GM19035 (cell line): ENCODE measurements around the gene GTF3C1.
"Not testable (repeated sequence)": the region's sequence is repeated elsewhere in the genome, so short reads cannot be mapped to it uniquely, and the experiment has no call there.

Experiments used
- ATAC-seq: cut with Tn5 transposase; IDR thresholded peaks from one replicate; pipeline ENCODE4 v1.9.1; 2021; ENCODE audit not compliant: unreplicated experiment

Gene GTF3C1

DNA sequence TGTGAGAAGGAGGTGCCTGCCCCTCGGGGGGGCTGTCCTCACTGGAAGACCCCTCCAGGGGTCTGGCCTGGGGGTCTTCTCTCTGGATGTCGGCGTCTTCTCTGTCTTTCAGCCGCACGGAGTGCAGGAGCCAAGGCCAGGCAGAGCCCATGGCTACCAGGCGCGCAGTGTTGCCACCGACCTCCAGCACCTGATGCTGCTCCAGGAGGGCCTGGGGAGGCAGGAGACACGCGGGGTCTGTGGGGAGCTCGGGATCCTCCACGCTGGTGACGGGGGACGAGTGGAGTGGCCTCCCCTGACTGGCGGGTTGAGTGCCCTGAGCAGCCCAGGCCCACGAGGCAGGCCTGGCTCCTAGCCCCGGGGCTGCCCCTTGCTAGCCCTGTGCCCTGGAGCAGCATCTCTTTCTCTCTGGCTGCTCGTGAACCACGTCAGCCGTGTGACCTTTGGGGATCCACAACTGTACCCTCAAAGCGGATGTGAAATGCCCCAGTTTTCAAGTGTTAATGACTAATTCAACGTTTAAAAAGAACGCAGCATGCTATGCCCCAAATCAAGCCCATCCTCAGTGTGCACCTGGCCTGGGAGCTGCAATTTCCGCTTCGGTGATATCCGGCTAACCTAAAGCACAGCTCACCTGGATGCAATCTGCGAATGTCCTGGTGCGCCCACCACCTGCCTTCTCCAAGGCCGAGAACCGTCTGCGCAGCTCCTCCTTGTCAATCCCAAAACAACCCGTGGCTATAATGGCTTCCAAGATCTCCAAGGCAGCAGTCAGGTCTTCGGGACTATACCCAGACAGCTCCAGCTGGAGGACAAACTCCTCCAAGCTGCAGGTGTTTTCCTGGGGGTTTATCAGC, 84.9 kb downstream of the GTF3C1 start:
- no peak for ATAC-seq

DNA sequence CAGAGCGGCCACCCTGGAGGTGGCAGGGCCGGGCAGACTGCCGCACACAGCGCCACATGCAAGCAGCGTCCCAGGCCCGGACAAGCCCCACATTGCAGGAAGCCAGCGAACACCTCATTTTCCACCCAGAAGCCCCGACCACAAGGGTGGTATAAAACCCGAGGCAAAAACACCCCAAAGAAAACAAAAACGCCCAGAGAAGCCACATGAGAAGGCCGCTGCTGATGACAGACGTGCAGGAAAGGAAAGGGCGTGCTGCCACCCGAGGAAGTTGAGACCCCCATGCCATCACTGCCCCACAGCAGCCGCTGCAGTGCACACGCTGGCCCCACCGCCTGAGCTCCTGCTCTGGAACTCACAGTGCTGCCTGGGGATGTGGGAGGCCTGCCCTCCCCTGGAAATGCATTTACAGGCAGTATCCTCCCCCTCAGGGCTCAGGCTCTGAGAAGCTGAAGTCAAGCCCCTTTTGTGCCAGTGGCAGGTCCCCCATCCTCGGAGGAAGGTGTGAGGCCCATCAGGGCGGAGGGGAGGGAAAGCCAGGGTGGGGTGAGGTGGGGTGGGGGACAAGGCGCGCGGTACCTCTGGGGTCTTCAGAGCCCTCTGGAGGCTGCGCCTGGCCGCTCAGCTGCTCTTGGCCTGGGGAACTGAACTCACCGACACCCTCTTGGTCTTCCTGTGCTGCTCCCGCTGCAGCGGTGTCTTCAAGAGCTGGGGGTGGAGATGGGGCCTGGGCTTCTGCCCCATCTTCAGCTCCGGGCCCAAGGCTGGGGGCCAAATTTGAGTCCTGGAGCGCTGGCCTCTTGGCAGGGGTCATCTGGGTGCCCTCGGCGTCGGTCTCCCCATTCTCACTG, 85.7 kb downstream of the GTF3C1 start:
- ATAC-seq: no peak

DNA sequence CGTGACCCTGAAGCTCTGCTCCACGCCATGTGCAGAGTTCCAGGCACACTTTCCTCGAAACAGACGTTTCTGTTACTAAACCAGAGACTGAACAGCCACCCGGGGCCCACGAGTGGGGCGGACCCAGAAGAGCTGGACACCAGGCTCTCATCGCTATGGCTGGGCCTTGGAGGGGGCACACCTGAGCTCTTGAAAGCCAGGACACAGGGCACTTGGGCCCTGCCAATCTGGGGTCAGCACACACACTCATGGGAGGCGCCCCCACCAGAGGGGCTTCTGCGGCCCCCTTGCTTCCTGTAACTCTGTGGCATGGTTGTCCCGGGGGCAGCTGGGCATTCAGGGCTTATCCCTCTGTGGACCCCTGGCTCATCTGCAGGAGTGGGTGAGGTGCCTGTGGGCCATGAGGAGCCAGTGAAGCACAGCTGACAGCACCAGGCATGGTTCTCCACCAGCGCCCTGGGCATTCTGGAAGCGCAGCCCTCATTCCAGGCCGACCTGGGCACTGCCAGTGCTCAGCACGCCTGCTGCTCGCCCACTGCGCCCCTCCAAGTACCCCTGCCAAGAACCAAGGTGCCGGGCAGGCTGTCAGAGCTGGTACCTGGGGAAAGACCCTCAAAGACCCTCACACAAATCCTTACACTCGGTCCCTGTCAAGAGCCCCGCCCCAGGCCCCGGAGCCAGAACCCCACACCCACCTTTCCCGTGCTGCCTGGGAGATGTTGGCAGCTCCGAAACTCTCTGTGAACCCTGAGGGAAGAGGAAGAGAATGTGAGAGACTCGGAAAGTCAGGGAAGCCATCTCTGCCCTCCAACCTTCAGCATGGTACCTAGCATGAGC, 86.6 kb downstream of the GTF3C1 start:
- no peak for ATAC-seq

DNA sequence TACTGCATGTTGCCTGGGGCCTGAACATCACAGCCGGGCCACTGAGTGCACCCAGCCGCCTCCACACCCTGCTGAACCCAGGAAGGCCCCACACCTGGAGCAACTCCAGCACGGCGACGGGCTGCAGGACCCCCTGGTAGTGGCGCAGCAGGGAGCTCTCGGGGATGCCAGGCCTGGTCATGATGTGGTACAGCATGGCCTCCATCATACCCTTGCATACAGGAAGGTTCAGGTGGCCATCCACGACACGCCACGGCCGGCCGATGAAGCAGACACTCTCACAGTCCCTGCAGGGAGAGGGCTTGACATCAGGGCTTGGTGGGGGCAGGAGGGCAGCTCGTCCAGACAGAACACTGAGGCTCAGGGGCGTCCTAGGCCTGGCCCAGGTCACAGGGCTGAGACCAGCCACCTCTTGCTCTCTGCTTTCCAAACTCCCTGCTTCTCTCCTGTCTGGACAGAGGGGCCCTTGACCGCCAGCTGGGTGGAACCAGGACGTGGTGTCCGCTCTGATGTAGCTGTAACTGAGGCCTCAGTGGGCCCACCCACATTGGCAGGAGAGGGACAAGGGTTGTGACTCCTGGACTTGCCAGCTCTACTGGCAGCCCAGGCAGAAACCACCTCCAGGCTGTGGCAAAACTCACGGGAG, 87.4 kb downstream of the GTF3C1 start:
- ATAC-seq: no peak

DNA sequence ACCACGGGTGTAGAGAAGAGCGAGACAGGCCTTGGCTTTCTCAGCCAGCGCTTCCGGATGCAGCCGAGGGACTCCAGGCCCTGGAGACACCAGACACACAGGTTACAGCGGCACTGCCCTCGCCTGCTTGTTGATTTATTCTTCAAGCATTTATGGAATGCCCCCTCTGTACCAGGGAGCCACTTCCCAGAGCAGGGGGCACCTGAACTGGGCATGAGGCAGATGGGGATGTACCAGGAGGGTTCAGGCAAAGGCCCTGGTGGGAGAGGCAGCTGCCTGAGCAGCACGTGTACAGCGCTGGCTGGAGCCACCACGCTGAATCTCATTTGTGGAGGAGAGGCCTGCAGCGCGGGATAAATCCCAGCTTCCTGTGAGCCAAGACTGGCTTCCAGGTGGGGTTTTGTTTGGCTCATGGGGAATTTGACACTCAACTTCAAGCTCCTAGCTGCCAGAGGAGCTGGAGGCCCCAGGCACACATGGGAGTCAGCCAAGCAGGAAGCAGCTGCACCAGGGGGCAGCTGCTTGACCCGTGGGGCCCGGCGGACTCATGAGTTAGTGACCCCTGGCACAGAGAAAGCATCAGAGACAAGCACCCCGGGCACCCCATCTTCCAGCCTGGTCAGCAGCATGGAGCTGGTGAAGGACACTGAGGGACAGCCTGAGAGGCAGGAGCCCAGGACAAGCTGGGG, 88.1 kb downstream of the GTF3C1 start:
- no peak for ATAC-seq

DNA sequence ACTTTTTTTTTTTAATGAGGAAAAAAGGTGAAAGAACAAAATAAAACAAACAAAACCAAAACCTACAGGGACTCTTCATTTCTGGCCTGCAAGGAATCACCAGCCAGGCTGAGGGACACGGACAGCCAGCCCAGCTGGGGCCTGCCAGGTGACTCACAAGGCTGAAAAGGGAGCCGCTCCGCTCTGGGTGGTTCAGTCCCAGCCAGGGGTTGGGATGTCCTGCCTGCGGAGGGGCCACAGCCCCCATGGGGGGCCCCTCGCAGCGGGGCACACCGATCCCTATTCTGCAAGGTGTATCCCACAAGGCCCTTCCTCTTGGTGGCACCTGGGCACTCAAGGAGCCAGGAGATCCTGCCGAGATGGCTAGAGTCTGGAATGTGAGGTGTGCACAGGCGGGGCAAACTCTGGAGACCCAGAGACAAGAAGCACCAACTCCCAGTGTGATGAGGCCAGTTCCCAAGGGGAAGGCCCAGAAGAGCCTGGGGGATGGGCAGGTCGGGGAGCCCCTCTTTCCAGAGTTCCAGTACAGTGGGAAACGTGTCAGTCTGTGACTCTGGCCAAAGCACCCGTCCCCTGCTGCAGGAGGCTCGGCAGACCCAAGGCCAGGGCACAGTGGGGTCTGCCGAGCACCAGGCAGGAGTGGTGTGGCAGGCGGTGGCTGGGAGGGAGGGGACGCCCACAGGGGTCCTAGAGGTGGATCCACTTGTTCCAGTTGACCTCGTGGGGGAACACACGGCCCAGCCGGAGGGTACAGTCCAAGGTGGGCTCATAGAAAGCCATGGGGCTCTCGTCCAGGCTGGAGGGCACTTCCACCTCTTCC, 88.8 kb downstream of the GTF3C1 start:
- ATAC-seq: no peak

DNA sequence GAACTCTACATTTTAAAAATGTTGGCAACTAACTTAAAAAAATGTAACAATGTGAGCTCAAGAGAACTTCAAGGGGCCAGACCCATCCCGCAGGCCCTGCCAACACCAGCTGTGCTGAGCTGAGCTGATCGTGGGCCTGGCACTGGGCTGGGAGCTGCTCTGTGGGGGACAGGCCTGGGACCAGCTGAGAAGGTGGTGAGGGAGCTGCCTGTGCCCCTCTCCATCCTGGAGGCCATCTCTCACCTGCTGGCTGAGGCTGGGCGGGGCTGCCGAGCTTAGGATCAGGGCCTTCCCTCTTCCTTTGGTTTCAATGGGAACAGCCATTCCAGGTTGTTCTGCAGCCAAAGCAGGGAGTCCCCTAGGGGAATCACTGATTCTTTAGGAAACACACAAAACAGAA, 89.5 kb downstream of the GTF3C1 start:
- no peak for ATAC-seq

DNA sequence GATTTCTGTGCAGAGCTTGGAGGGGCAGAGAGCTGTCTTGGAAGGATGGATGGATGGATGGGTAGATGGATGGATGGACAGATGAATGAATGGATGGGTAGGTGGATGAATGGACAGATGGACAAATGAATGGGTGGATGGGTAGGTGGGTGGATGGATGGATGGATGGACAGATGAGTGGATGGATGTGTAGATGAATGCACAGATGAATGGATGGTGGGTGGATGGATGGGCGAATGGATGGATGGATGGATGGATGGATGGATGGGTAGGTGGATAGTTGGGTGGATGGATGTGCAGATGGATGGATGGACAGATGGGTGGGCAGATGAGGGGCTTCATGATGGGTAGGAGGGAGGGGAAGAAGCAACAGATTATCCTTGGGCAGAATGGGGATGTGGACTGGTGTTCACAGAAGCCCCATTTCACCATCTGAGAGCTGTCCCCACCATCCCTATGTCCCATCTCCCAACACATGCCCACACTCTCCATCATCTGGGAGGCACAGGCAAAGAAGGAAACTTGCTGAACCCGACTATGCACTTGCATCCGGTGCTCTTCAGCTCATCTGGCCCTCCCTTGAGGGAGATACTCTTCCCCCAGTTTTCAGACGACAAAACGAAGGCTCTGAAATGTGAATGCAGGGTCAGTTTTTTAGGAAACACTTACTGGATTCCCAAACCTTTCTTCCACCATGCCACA, 90.6 kb downstream of the GTF3C1 start:
- no peak for ATAC-seq

DNA sequence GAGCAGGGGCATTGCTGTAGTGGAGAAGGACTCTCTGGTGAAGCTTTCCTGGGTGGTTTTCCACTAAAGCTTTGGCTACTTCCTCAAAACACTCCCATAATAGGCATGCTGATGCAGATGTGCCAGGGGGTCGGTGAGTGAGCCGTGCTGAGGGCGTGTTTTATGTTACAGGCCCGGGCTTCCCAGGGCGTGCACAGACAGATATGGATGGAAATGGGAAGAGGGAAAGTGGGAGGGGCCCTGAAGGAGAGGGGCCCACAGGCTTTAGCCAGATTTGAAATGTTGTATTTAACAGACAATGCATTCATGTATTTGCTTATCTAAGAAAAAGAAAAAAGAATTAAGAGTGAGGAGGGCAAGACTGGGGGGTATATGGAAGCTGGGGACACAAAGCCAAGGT, 91.5 kb downstream of the GTF3C1 start:
- ATAC-seq: no peak

DNA sequence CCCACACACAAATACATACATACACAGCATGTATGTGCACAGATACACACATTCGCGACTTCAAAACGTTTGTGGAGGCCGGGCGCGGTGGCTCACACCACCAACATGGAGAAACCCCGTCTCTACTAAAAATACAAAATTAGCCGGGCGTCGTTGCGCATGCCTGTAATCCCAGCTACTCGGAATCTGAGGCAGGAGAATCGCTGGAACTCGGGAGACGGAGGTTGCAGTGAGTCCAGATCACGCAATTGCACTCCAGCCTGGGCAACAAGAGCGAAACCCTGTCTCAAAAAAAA, 92.2 kb downstream of the GTF3C1 start:
- not testable (repeated sequence) for ATAC-seq

DNA sequence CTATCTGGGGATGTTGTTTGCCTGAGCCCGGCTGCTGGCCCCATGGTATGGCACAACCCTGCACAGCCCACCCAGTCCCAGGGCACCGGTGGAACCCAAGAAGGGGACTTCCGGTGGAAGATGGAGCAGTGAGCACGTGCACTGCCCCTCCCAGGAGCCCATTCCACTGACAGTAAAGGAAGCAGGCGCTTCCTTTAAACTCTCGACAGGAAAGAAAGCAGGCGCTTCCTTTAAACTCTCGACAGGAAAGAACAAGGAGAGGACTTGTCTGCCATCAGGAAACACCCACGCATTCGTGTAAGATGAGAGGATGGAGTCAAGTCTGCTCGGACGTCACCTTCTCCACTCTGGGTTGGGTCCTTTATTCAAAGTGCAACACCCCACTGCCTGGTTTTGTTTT, 94.0 kb downstream of the GTF3C1 start:
- ATAC-seq: no peak

DNA sequence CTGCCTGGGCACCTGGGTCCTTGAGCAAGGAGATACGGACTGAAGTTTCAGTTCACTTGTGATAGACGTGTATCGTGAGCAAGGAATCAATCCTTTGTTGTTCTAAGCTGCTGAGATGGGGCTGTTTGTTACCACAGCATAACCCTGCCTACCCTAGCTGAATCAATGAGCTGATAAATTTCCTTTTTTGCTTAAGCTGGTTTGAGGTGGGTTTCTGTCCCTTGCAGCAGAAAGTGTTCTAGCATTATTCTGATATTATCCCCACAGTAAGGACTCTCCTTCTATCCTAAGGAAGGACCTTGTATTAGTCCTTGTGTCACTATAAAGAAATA, 96.3 kb downstream of the GTF3C1 start:
- ATAC-seq: no peak

DNA sequence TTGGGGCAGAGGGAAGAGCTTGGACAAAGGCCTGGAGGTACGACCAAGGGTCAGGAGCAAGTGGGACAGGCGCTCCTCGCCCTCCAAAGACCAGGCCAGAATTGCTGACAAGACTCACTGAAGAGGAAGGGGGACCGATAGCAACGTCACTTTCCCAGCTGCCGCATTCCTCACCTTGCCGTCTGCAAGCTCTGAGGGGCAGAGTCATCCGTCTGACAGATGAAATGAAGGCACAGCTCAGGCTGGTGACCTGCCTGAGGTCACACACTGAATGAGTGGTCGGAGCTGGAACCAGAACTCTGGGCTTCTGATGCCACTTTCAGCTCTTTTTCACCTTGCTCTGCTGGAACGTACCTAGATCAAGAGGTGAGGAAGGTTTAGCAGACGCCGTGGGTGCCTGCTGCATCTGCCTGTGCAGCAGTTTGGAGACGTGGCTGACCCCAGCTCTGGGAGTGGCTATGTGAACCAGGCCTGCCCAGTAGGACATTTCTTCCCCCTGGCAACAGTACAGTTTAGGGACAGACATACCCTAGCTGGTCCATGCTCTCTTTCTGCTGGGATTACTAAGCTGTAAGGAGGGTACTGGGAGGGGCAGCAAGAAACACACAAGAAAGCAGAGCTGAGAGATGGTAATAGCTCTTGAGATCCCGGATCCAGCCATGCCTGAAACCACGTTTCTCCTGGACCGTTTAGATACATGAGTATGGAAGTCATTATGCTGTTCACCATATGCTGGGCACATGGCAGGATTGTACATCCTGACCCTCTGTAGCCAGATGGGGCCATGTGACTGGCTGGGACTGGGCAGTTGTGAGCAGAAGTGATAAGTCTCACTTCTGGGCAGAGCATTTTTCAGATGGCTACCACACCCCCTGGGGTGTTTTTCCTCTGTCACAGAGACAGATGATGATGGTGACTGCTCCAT, 96.9 kb downstream of the GTF3C1 start:
- ATAC-seq: no peak

DNA sequence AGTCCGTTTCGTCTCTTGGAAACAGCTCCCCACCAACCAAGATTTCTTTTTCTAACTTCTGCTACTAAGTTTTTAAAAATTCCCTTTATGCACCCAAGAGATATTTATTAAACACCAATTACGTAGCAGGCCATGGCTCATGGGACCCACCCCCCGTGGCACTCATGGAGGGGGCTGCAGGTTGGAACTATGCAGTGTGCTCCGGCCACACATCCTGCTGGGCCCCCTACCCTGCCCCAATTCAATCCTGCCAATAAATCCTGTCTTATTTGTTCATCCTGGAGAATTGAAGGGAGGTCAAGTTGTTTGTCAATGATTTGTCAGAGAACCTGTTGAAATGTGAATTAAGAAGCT, 99.5 kb downstream of the GTF3C1 start:
- ATAC-seq: no peak

DNA sequence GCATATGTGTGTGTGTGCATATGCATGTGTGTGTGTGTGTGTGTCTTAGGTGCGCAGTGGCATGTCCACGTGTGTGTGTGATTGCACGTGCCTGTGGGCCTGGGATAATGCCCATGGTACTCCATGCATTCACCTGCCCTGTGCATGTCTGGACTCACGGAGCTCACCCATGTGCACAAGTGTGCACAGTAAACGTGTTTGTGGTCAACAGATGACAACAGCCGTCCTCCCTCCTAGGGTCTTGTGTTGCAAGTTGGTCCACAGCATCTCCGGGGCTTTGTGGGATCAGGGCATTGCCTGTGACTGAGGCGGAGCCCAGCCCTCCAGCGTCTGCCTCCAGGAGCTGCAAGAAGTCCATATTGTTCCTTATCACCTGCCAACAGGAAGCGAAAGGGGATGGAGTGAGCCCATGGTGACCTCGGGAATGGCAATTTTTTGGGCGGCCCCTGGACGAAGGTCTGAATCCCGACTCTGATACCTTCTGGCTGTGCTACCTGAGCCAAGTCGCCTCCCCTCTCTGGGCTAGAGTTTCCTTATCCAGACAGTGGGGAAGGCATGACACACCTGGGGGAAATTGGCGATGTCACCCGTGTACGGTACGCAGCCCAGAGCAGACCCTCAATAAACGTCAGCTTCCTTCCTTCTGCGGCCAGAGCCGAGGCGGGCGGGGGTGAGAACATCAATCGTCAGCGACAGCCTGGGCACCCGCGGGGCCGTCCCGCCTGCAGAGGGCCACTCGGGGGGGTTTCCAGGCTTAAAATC, 100.1 kb downstream of the GTF3C1 start:
- ATAC-seq: peak; percentile 62

DNA sequence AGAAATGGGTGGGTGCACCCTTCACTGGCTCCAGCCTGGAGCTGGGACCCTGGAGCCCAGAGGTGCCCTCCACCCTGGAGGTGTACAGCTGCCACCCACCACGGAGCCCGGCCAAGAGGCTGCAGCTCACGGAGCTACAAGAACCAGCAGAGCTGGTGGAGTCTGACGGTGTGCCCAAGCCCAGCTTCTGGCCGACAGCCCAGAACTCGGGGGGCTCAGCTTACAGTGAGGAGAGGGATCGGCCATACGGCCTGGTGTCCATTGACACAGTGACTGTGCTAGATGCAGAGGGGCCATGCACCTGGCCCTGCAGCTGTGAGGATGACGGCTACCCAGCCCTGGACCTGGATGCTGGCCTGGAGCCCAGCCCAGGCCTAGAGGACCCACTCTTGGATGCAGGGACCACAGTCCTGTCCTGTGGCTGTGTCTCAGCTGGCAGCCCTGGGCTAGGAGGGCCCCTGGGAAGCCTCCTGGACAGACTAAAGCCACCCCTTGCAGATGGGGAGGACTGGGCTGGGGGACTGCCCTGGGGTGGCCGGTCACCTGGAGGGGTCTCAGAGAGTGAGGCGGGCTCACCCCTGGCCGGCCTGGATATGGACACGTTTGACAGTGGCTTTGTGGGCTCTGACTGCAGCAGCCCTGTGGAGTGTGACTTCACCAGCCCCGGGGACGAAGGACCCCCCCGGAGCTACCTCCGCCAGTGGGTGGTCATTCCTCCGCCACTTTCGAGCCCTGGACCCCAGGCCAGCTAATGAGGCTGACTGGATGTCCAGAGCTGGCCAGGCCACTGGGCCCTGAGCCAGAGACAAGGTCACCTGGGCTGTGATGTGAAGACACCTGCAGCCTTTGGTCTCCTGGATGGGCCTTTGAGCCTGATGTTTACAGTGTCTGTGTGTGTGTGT, 100.9 kb downstream of the GTF3C1 start:
- no peak for ATAC-seq
